HepG2 (cell line): ENCODE results near the gene SLC16A3. TPM values are rescaled to one million over a fixed set of nuclear protein-coding genes. Genes with fewer than 3 reads are reported as not detected.

Experiments used
- DNMT3B ChIP-seq: conservative IDR thresholded peaks from 2 replicates; pipeline ENCODE4 v1.6.1; 2016; ENCODE audit warnings: missing biosample characterization, control low read depth
- NCOA5 ChIP-seq: sonication (generic); formaldehyde crosslinking; IDR thresholded peaks from 2 replicates; pipeline ENCODE4 v1.4.0; 2020; ENCODE audit warnings: missing genetic modification reagents
- NPAS2 ChIP-seq: sonication (generic); formaldehyde crosslinking; IDR thresholded peaks from 2 replicates; pipeline ENCODE4 v1.8.0; 2022; ENCODE audit warnings: mild to moderate bottlenecking, missing genetic modification reagents, borderline replicate concordance
- RARG ChIP-seq: sonication (generic); formaldehyde crosslinking; IDR thresholded peaks from 2 replicates; pipeline ENCODE4 v1.4.0; 2020; ENCODE audit warnings: low read depth, mild to moderate bottlenecking, missing genetic modification reagents
- SETDB1 ChIP-seq: sonication (generic); formaldehyde crosslinking; IDR thresholded peaks from 2 replicates; pipeline ENCODE4 v1.5.1; 2020; ENCODE audit warnings: missing genetic modification reagents, mild to moderate bottlenecking, borderline replicate concordance
- SMARCE1 ChIP-seq: fragments of 450-650 bp; IDR thresholded peaks from 2 replicates; pipeline ENCODE4 v1.6.1; 2017; ENCODE audit warnings: borderline replicate concordance
- polyA plus RNA-seq, 8 experiments: library from polyadenylated mRNA; depleted of rRNA in 3 of 8; stranded (reverse) in 7 of 8; unstranded in 1 of 8; fragments of >200 nt; fragmentation: Illumina TruSeq in 4 of 8; extraction: Trizol in 4 of 8; gene quantifications; 2 replicates each; pipeline versions ENCODE4 v1.2.1 to v1.2.3, GENCODE V29; 2011 to 2016; ENCODE audit warnings: low read depth in 4 of 8, missing spikeins in 1 of 8, mixed read lengths in 1 of 8; ENCODE audit not compliant: insufficient read depth in 1 of 8
- total RNA-seq, 5 experiments: library from RNA; depleted of rRNA; stranded (reverse); fragments of >200 nt; fragmentation: Illumina TruSeq; extraction: Trizol; gene quantifications; 2 replicates each; pipeline ENCODE4 v1.2.3, GENCODE V29; 2016; ENCODE audit warnings: low read depth in 1 of 5
- TF ChIP-seq, protein P1 (sequence below), 2 experiments: fragments of 450-650 bp in 1 of 2; sonication (generic) in 1 of 2; formaldehyde crosslinking in 1 of 2; IDR thresholded peaks; 2 replicates each; pipeline versions ENCODE4 v1.6.1 to v1.8.0; 2016 to 2022; ENCODE audit warnings: antibody characterized with exemption in 1 of 2, mild to moderate bottlenecking in 1 of 2, missing genetic modification reagents in 1 of 2
- TF ChIP-seq, protein P2 (sequence below): sonication (generic); formaldehyde crosslinking; IDR thresholded peaks from 2 replicates; pipeline ENCODE4 v1.5.0; 2020; ENCODE audit warnings: missing genetic modification reagents
- TF ChIP-seq, protein P3 (sequence below), 2 experiments: sonication (generic) in 1 of 2; formaldehyde crosslinking in 1 of 2; IDR thresholded peaks; 2 replicates each; pipeline versions ENCODE4 v1.5.1 to v1.6.1; 2011 to 2020; ENCODE audit warnings: borderline replicate concordance in 1 of 2, low read depth in 1 of 2, low read length in 1 of 2, mild to moderate bottlenecking in 1 of 2, missing genetic modification reagents in 1 of 2, moderate library complexity in 1 of 2
- TF ChIP-seq, protein P4 (sequence below): IDR thresholded peaks from 2 replicates; pipeline ENCODE4 v1.6.1; 2016; ENCODE audit warnings: missing compliant biosample characterization, missing genetic modification reagents, borderline replicate concordance
- TF ChIP-seq, protein P5 (sequence below): sonication (generic); formaldehyde crosslinking; IDR thresholded peaks from 2 replicates; pipeline ENCODE4 v1.4.0; 2020; ENCODE audit warnings: mild to moderate bottlenecking, missing genetic modification reagents

Gene SLC16A3
- total and polyA plus RNA-seq, 2 of the 13 experiments (the other 11 are each of a cell fraction or from before 2014, with no cell fraction given), result 242 to 349 TPM

DNA sequence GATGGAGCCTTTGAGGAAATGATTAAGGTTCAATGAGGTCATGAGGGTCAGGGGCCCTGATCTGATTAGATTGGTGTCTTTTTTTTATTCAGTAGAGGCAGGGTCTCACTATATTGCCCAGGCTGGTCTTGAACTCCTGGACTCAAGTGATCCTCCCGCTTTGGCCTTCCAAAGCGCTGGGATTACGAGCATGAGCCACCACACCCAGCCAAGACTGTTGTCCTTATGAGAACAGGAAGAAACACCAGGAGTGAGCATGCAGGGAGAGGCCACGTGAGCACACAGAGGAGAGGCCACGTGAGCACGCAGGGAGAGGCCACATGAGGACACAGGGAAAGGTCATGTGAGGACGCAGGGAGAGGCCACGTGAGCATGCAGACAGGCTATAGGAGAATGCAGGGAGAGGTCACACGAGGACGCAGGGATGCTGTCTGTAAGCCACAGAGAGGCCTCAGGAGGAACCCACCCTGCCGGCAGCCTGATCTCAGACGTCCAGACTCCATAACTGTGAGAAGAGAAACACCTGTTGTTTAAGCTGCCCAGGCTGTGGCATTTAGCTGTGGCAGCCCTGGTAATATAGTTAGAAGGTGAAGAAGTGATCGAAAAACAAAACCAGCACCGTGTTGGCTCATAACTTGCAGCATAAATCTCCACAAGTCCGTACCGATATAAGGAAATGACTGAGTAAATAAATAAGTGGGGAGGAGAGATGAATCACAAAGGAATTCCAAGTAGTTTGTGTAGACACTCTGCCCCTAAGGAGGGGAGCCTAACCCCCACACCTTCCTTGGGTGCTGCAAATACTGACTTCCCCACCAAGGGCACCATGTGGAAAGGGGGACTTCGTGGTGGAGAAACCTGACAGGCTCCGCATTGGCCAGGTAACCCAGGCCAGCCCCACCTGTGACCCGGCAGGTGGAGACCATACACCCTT is 59.3 kb downstream of the SLC16A3 start (continued):
- TF ChIP-seq, protein P1, sequence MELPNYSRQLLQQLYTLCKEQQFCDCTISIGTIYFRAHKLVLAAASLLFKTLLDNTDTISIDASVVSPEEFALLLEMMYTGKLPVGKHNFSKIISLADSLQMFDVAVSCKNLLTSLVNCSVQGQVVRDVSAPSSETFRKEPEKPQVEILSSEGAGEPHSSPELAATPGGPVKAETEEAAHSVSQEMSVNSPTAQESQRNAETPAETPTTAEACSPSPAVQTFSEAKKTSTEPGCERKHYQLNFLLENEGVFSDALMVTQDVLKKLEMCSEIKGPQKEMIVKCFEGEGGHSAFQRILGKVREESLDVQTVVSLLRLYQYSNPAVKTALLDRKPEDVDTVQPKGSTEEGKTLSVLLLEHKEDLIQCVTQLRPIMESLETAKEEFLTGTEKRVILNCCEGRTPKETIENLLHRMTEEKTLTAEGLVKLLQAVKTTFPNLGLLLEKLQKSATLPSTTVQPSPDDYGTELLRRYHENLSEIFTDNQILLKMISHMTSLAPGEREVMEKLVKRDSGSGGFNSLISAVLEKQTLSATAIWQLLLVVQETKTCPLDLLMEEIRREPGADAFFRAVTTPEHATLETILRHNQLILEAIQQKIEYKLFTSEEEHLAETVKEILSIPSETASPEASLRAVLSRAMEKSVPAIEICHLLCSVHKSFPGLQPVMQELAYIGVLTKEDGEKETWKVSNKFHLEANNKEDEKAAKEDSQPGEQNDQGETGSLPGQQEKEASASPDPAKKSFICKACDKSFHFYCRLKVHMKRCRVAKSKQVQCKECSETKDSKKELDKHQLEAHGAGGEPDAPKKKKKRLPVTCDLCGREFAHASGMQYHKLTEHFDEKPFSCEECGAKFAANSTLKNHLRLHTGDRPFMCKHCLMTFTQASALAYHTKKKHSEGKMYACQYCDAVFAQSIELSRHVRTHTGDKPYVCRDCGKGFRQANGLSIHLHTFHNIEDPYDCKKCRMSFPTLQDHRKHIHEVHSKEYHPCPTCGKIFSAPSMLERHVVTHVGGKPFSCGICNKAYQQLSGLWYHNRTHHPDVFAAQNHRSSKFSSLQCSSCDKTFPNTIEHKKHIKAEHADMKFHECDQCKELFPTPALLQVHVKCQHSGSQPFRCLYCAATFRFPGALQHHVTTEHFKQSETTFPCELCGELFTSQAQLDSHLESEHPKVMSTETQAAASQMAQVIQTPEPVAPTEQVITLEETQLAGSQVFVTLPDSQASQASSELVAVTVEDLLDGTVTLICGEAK (IDR thresholded peaks at IDR 0.05), result no peak
- TF ChIP-seq, protein P1 (CRISPR knock-in tag; IDR thresholded peaks at IDR 0.05), result peak; percentile 86
- TF ChIP-seq SETDB1 (CRISPR knock-in tag), result no peak
- TF ChIP-seq, protein P2, sequence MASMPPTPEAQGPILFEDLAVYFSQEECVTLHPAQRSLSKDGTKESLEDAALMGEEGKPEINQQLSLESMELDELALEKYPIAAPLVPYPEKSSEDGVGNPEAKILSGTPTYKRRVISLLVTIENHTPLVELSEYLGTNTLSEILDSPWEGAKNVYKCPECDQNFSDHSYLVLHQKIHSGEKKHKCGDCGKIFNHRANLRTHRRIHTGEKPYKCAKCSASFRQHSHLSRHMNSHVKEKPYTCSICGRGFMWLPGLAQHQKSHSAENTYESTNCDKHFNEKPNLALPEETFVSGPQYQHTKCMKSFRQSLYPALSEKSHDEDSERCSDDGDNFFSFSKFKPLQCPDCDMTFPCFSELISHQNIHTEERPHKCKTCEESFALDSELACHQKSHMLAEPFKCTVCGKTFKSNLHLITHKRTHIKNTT (CRISPR knock-in tag), result no peak
- TF ChIP-seq, protein P3, sequence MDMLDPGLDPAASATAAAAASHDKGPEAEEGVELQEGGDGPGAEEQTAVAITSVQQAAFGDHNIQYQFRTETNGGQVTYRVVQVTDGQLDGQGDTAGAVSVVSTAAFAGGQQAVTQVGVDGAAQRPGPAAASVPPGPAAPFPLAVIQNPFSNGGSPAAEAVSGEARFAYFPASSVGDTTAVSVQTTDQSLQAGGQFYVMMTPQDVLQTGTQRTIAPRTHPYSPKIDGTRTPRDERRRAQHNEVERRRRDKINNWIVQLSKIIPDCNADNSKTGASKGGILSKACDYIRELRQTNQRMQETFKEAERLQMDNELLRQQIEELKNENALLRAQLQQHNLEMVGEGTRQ (IDR thresholded peaks at IDR 0.05; ENCODE audit: low read depth, low read length), result peak; percentile 100
- TF ChIP-seq, protein P3 (CRISPR knock-in tag; IDR thresholded peaks at IDR 0.05; ENCODE audit: borderline replicate concordance), result peak; percentile 99; the same call in 1 of the 2 replicates
- no peak for TF ChIP-seq NCOA5
- TF ChIP-seq, protein P4, sequence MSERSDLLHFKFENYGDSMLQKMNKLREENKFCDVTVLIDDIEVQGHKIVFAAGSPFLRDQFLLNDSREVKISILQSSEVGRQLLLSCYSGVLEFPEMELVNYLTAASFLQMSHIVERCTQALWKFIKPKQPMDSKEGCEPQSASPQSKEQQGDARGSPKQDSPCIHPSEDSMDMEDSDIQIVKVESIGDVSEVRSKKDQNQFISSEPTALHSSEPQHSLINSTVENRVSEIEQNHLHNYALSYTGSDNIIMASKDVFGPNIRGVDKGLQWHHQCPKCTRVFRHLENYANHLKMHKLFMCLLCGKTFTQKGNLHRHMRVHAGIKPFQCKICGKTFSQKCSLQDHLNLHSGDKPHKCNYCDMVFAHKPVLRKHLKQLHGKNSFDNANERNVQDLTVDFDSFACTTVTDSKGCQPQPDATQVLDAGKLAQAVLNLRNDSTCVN (CRISPR knock-in tag), result peak; percentile 85
- peak; percentile 99 for TF ChIP-seq NPAS2 (CRISPR knock-in tag)
- TF ChIP-seq, protein P5, sequence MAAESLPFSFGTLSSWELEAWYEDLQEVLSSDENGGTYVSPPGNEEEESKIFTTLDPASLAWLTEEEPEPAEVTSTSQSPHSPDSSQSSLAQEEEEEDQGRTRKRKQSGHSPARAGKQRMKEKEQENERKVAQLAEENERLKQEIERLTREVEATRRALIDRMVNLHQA (CRISPR knock-in tag), result no peak
- peak; percentile 98 for TF ChIP-seq DNMT3B (CRISPR knock-in tag)
- no peak for TF ChIP-seq SMARCE1
- TF ChIP-seq RARG (CRISPR knock-in tag), result no peak
